Sigmoid colon (tissue), 4 donors: Measurements from ENCODE around the gene SNX5.

Experiments used
- EP300 ChIP-seq, 4 donors: sonication (generic); formaldehyde crosslinking; IDR thresholded peaks; one replicate each; pipeline ENCODE4 v1.6.1; 2017; ENCODE audit warnings: antibody characterized with exemption in 4 of 4
- POLR2A ChIP-seq, 2 donors: fragments of 450-650 bp; IDR thresholded peaks; one replicate each; pipeline ENCODE4 v1.6.1; 2016; ENCODE audit warnings: antibody characterized with exemption in 2 of 2, mild to moderate bottlenecking in 2 of 2, moderate library complexity in 2 of 2
- POLR2AphosphoS5 ChIP-seq, 4 donors: sonication (generic); formaldehyde crosslinking; IDR thresholded peaks; one replicate each; pipeline ENCODE4 v1.6.1; 2017; ENCODE audit warnings: antibody characterized with exemption in 4 of 4
- TF ChIP-seq, protein P1 (sequence below), 4 experiments: fragments of 450-650 bp in 3 of 4; fragments of 200-600 bp in 1 of 4; IDR thresholded peaks; one replicate each; pipeline ENCODE4 v1.5.1; 2016 to 2019; ENCODE audit warnings: antibody characterized with exemption in 4 of 4, mild to moderate bottlenecking in 3 of 4, moderate library complexity in 2 of 4

GRCh38 chr20:17931513-17931912, 37.1 kb downstream of the SNX5 start:
- TF ChIP-seq, protein P1, sequence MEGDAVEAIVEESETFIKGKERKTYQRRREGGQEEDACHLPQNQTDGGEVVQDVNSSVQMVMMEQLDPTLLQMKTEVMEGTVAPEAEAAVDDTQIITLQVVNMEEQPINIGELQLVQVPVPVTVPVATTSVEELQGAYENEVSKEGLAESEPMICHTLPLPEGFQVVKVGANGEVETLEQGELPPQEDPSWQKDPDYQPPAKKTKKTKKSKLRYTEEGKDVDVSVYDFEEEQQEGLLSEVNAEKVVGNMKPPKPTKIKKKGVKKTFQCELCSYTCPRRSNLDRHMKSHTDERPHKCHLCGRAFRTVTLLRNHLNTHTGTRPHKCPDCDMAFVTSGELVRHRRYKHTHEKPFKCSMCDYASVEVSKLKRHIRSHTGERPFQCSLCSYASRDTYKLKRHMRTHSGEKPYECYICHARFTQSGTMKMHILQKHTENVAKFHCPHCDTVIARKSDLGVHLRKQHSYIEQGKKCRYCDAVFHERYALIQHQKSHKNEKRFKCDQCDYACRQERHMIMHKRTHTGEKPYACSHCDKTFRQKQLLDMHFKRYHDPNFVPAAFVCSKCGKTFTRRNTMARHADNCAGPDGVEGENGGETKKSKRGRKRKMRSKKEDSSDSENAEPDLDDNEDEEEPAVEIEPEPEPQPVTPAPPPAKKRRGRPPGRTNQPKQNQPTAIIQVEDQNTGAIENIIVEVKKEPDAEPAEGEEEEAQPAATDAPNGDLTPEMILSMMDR (IDR thresholded peaks at IDR 0.05): no peak
- TF ChIP-seq POLR2A (IDR thresholded peaks at IDR 0.05): no peak
- no peak for TF ChIP-seq EP300 (IDR thresholded peaks at IDR 0.05)
- TF ChIP-seq POLR2AphosphoS5 (IDR thresholded peaks at IDR 0.05): no peak
